Right atrium auricular region (tissue), 2 donors: ENCODE measurements around the gene MPRIP. TPM values are rescaled to one million over a fixed set of nuclear protein-coding genes. Genes with fewer than 3 reads are reported as not detected.

Source experiments
- DNase-seq: peaks from one replicate; pipeline ENCODE4 v3.0.0-alpha.2; 2019; ENCODE audit warnings: low spot score
- H3K27ac ChIP-seq, 2 donors: fragments of 200-600 bp; sonication (generic); 1 replicate in 1 of 2; 2 replicates in 1 of 2; pipeline ENCODE4 v1.5.1; 2016 to 2019
- H3K27me3 ChIP-seq, 2 donors: fragments of 200-600 bp; sonication (generic); one replicate each; pipeline versions ENCODE4 v1.5.1 to v1.6.0; 2017 to 2019
- H3K36me3 ChIP-seq: fragments of 200-600 bp; sonication (generic); one replicate; pipeline ENCODE4 v1.5.1; 2016
- H3K4me1 ChIP-seq, 2 donors: fragments of 200-600 bp; sonication (generic); one replicate each; pipeline versions ENCODE4 v1.5.1 to v1.6.0; 2017 to 2019
- H3K4me3 ChIP-seq, 2 donors: fragments of 200-600 bp; sonication (generic); 1 replicate in 1 of 2; 2 replicates in 1 of 2; pipeline ENCODE4 v1.5.1; 2017 to 2019; ENCODE audit warnings: mild to moderate bottlenecking in 1 of 2, moderate library complexity in 1 of 2
- H3K9me3 ChIP-seq, 2 donors: fragments of 200-600 bp; sonication (generic); one replicate each; pipeline ENCODE4 v1.5.1; 2019
- total RNA-seq, 2 donors: library from RNA; depleted of rRNA; stranded (reverse); fragments of >200 nt; gene quantifications; one replicate each; pipeline ENCODE4 v1.1.0, GENCODE V29; 2016
- TF ChIP-seq, protein P1 (sequence below), 2 donors: fragments of 200-600 bp; sonication (generic); IDR thresholded peaks; one replicate each; pipeline ENCODE4 v1.5.1; 2019; ENCODE audit warnings: antibody characterized with exemption in 2 of 2

The MPRIP gene
- total RNA-seq, 2 donors from 2014 or later: 102 to 145 TPM

DNA sequence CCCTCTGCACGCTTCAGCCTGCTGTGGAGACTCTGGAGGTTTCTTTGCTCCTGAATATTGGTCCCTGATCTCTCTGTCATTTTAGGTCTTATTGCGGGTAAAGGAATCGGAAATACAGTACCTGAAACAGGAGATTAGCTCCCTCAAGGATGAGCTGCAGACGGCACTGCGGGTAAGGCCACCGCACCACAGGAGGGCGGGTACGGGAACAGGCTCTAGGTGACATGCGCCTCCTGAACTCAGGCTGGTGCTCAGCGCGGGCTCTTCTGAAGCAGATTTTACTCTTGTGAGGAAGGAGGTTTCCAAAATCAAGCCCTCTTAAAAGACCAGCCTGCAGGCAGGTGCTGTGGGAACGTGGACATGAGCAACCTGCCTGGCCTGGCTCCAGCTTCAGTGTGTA, 134.1 kb downstream of the MPRIP start:
- DNase-seq: no peak
- H3K27ac ChIP-seq: no peak overlapping the region

DNA sequence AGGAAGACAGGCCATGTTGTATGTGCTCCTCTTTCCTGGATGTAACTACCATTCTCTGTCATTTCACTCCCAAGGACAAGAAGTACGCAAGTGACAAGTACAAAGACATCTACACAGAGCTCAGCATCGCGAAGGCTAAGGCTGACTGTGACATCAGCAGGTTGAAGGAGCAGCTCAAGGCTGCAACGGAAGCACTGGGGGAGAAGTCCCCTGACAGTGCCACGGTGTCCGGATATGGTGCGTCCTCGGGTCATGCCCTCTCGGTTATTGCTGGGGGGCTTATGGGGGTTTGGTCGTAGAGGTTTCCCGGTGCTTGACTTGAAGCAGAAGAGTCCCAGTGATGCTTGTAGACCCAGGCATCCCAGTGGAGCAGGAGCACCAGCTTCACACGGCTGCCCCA, 134.9 kb downstream of the MPRIP start:
- Histone ChIP-seq H3K27ac (no peak overlapping the region), H3K4me1 (peaks cover 0 to 23% of the 10 kb centered on the region in 2 donors), H3K9me3 (no peaks in the 10 kb centered on the region), H3K36me3 (peaks cover 98% of the 10 kb centered on the region), H3K27me3 (no peaks in the 10 kb centered on the region), H3K4me3 (no peak overlapping the region)
- no peak for DNase-seq
- TF ChIP-seq, protein P1, sequence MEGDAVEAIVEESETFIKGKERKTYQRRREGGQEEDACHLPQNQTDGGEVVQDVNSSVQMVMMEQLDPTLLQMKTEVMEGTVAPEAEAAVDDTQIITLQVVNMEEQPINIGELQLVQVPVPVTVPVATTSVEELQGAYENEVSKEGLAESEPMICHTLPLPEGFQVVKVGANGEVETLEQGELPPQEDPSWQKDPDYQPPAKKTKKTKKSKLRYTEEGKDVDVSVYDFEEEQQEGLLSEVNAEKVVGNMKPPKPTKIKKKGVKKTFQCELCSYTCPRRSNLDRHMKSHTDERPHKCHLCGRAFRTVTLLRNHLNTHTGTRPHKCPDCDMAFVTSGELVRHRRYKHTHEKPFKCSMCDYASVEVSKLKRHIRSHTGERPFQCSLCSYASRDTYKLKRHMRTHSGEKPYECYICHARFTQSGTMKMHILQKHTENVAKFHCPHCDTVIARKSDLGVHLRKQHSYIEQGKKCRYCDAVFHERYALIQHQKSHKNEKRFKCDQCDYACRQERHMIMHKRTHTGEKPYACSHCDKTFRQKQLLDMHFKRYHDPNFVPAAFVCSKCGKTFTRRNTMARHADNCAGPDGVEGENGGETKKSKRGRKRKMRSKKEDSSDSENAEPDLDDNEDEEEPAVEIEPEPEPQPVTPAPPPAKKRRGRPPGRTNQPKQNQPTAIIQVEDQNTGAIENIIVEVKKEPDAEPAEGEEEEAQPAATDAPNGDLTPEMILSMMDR (IDR thresholded peaks at IDR 0.05): no peak

More for the DNA sequence above, 134.1 kb downstream of the MPRIP start:
- TF ChIP-seq, protein P1 (IDR thresholded peaks at IDR 0.05): no peak
- Histone ChIP-seq H3K4me1 (peaks cover 0 to 28% of the 10 kb centered on the region in 2 donors), H3K27me3 (no peaks in the 10 kb centered on the region), H3K4me3 (no peak overlapping the region), H3K9me3 (no peaks in the 10 kb centered on the region), H3K36me3 (peaks cover 100% of the 10 kb centered on the region)

DNA sequence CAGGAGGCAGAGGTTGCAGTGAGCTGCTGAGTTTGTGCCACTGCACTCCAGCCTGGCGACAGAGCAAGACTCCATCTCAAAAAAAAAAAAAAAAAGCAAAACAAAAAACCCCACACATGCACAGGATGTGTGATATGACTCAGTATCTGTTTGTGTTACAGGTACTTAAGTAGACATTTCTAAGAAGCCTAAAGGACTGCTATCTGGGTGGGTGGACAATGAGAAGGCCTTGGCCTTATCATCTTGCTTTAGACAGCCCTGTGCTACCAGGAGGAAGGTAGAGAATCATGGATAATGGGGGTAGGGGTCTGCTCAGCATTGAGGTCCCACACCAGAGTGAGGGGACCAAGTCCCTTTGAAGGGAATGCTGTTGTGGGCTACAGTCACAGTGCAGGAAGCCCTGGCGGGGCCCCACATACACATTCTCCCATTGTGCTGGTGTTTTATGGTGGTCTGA, 137.1 kb downstream of the MPRIP start:
- Histone ChIP-seq H3K4me1 (peaks cover 0 to 27% of the 10 kb centered on the region in 2 donors), H3K27ac (peak overlapping the region; percentile 16 to 45)

DNA sequence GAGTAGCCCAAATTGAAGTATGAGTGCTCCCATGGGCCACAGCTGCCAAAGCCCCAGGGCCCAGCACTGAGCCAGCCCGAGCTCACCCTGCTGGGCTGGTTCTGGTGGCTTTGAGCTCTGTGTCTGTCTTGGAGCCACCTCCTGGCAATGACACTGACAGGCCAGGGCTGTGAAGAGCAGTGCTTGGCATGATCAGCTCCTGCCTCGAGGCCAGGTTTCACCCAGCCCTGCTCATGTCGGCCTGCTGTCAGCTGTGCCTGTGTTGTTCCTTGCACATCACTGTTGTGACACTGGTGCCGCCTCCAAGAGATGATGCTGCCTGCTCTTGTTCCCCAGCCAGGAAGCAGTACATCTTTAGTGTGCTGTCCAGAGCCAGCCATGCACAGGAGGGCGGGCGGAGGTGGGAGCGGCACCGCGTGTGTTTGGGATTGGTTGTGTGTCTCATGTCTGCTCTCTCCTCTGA, 137.9 kb downstream of the MPRIP start:
- peaks cover 0 to 35% of the 10 kb centered on the region in 2 donors for H3K4me1 ChIP-seq

More for the DNA sequence above, 137.1 kb downstream of the MPRIP start:
- TF ChIP-seq, protein P1 (IDR thresholded peaks at IDR 0.05): no peak
- Histone ChIP-seq H3K36me3 (peaks cover 86% of the 10 kb centered on the region), H3K9me3 (no peaks in the 10 kb centered on the region), H3K4me3 (no peak overlapping the region), H3K27me3 (no peaks in the 10 kb centered on the region)
- DNase-seq: no peak

DNA sequence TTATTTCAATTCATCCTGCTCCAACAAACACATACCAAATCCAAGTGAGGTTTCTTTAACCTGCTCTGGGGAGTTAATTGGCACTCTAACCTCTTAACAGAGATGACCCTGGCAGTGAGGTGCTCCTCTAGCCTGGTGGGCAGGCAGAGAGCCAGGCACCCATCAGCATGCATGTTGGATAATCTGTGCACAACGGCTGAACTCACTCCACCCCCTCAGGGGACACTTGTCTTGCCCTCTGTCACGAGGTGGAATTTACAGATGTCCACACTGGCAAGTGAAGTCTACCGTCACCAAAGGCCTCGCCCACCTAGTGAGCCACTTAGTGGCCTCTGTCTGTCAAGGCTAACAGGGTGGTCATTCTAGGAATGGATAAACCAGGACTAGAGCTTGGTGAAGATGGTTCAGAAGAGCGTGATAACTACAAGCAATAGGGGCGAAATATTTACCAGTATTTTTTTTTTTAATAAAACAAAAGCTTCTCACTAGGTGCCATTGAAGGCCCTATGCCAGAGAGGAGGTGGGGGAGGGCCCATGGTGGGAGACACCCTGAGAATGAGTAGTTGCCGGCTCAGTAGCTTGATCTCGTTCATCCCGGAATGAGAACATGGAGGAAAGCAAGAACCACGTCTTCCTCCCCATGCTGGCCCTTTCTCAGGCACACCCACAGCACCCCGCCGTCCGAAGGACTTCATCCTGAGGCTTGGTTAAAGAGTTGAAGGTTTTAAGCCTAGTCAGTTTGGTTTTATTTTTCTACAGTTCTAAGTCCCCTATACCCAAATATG, 138.7 kb downstream of the MPRIP start:
- Histone ChIP-seq H3K4me1 (peaks cover 0 to 43% of the 10 kb centered on the region in 2 donors), H3K36me3 (peaks cover 70% of the 10 kb centered on the region), H3K4me3 (no peak overlapping the region), H3K27ac (peak overlapping the region in 1 of 2 donors; percentile 42), H3K27me3 (no peaks in the 10 kb centered on the region), H3K9me3 (no peaks in the 10 kb centered on the region)
- no peak for DNase-seq
- TF ChIP-seq, protein P1 (IDR thresholded peaks at IDR 0.05): no peak

More for the DNA sequence above, 137.9 kb downstream of the MPRIP start:
- no peak overlapping the region for H3K4me3 ChIP-seq
- no peaks in the 10 kb centered on the region for H3K9me3 ChIP-seq
- TF ChIP-seq, protein P1 (IDR thresholded peaks at IDR 0.05): no peak
- no peaks in the 10 kb centered on the region for H3K27me3 ChIP-seq
- H3K36me3 ChIP-seq: peaks cover 78% of the 10 kb centered on the region
- H3K27ac ChIP-seq: peak overlapping the region; percentile 16 to 45
- DNase-seq: no peak
